ENCODE measurements around the gene ERC2. TPM values are rescaled to one million over a fixed set of nuclear protein-coding genes. Genes with fewer than 3 reads are reported as not detected.

ERC2 gene
- total and polyA plus RNA-seq, 2 of the 8 experiments (the other 6 are each of a cell fraction or from before 2014, with no cell fraction given) = 16.4 to 22.8 TPM

GRCh38 chr3:55615039-55615693, 853.1 kb downstream of the ERC2 start (continued):
- no peak for TF ChIP-seq HDAC2 (IDR thresholded peaks at IDR 0.05; ENCODE audit: borderline replicate concordance in 1 of 2, low read depth in 2 of 2, low read length in 2 of 2)

Measured in H1 (cell line).